ENCODE measurements around the gene VTN.
A peak's percentile ranks its signal among the peaks of the same experiment; 100 is the strongest.

Gene VTN

GRCh38 chr17:28370035-28370743, at the start of gene VTN:
TSS of gene VTN (minus strand) at chr17:28370307. CDS start at chr17:28370203, 104 bp downstream.
- no peak for DNase-seq

GRCh38 chr17:28416703-28417311, 46.7 kb upstream of the VTN start:
- peak; percentile 53 to 67 for DNase-seq

- DNase-seq = no peak
These were observed 45.8 kb upstream of the VTN start for GRCh38 chr17:28415886-28416285.

- DNase-seq = no peak
These were observed 43.7 kb upstream of the VTN start for GRCh38 chr17:28413804-28414203.

GRCh38 chr17:28412099-28412498, 42.0 kb upstream of the VTN start:
- no peak for DNase-seq

GRCh38 chr17:28407974-28408306, 37.8 kb upstream of the VTN start:
- DNase-seq = no peak

GRCh38 chr17:28407130-28407973, 37.2 kb upstream of the VTN start:
- no peak for DNase-seq

GRCh38 chr17:28406473-28406814, 36.3 kb upstream of the VTN start:
- DNase-seq = no peak

GRCh38 chr17:28405632-28406472, 35.7 kb upstream of the VTN start, which contains the start of gene SLC46A1:
TSS of gene SLC46A1 (minus strand) at chr17:28406212. CDS start at chr17:28406114, 98 bp downstream.
- peak; percentile 71 to 80 for DNase-seq

- no peak for DNase-seq
These were observed 34.9 kb upstream of the VTN start for GRCh38 chr17:28404812-28405570.

- no peak for DNase-seq
These were observed 34.3 kb upstream of the VTN start for GRCh38 chr17:28404461-28404811.

- no peak for DNase-seq
These were observed 33.9 kb upstream of the VTN start for GRCh38 chr17:28404007-28404406.

GRCh38 chr17:28402844-28403243, 32.7 kb upstream of the VTN start:
- no peak for DNase-seq

- DNase-seq = no peak
These were observed 32.1 kb upstream of the VTN start for GRCh38 chr17:28402224-28402630.

- DNase-seq = no peak
These were observed 29.7 kb upstream of the VTN start for GRCh38 chr17:28399808-28400207.

GRCh38 chr17:28398280-28398981, 28.3 kb upstream of the VTN start:
- no peak for DNase-seq

GRCh38 chr17:28397687-28398279, 27.7 kb upstream of the VTN start:
- DNase-seq = no peak

- no peak for DNase-seq
These were observed 27.2 kb upstream of the VTN start for GRCh38 chr17:28397275-28397674.

- DNase-seq = no peak
These were observed 26.6 kb upstream of the VTN start for GRCh38 chr17:28396635-28397239.

- DNase-seq = no peak
These were observed 25.9 kb upstream of the VTN start for GRCh38 chr17:28395968-28396367.

GRCh38 chr17:28395426-28395825, 25.3 kb upstream of the VTN start:
- DNase-seq = no peak
